H1 (cell line): ENCODE measurements around the gene LCE3E.

Experiments used
- CHD7 ChIP-seq: fragments of 300-600 bp; sonication (generic); IDR thresholded peaks from 2 replicates; pipeline ENCODE4 v1.7.1; 2012; ENCODE audit warnings: low read length, moderate library complexity, mild to moderate bottlenecking, inconsistent platforms; ENCODE audit not compliant: insufficient replicate concordance
- EZH2 ChIP-seq: fragments of 200-600 bp; sonication (generic); IDR thresholded peaks from 2 replicates; pipeline ENCODE4 v1.7.1; 2012; ENCODE audit warnings: low read depth, mild to moderate bottlenecking, moderate library complexity, low read length, inconsistent platforms; ENCODE audit not compliant: severe bottlenecking
- MAFK ChIP-seq: IDR thresholded peaks from 2 replicates; pipeline ENCODE4 v1.6.1; 2012; ENCODE audit warnings: low read depth, mild to moderate bottlenecking, improper control_type of control experiment, low read length
- SIN3A ChIP-seq, 2 experiments: IDR thresholded peaks in 1 of 2; conservative IDR thresholded peaks in 1 of 2; 2 replicates each; pipeline ENCODE4 v1.6.1; 2011 to 2012; ENCODE audit warnings: low read length in 2 of 2, improper control_type of control experiment in 1 of 2, low read depth in 1 of 2, mild to moderate bottlenecking in 1 of 2

- TF ChIP-seq MAFK (no peak), EZH2 (no peak), SIN3A (conservative IDR thresholded peaks at IDR 0.05 in 1 of 2, IDR thresholded peaks at IDR 0.05 in 1 of 2; ENCODE audit: low read depth in 1 of 2, low read length in 2 of 2) (no peak), CHD7 (no peak)
Measured at GRCh38 chr1:152577168-152577567, 10.6 kb upstream of the LCE3E start.
